PC-9 (cell line): ENCODE data around the gene GFY. TPM values are rescaled to one million over a fixed set of nuclear protein-coding genes. Genes with fewer than 3 reads are reported as not detected.

Experiments used
- BruUV-seq: library from RNA; stranded (reverse); fragments of 400-500 nt; replicated peaks from 2 replicates; lab custom pipeline; 2021; lab: Mats Ljungman, UMichigan
- CTCF ChIA-PET: fragments of 300-600 bp; sonication (Branson Sonifier 250); formaldehyde crosslinking; loops from one replicate; lab custom pipeline; 2022; ENCODE audit warnings: antibody characterized with exemption; lab: Charles Lee
- POLR2A ChIA-PET: fragments of 300-600 bp; sonication (Branson Sonifier 250); formaldehyde crosslinking; loops from one replicate; lab custom pipeline; 2022; ENCODE audit warnings: antibody characterized with exemption; ENCODE audit not compliant: unreplicated experiment; lab: Charles Lee
- DNase-seq, 2 experiments: peaks; one replicate each; pipeline versions ENCODE4 v3.0.0 to v3.0.0-alpha.2; 2015 to 2022; ENCODE audit warnings: mixed read lengths in 1 of 2
- H2AFZ ChIP-seq: fragments of 200-600 bp; sonication (generic); 2 replicates; pipeline ENCODE4 v1.8.1; 2017; ENCODE audit warnings: antibody characterized with exemption
- H3F3A ChIP-seq: fragments of 200-600 bp; sonication (generic); 2 replicates; pipeline ENCODE4 v1.8.1; 2017; ENCODE audit warnings: antibody characterized with exemption, mild to moderate bottlenecking, low read depth; ENCODE audit not compliant: insufficient read depth
- H3K27ac ChIP-seq: fragments of 200-600 bp; sonication (generic); 2 replicates; pipeline ENCODE4 v1.6.1; 2016; ENCODE audit warnings: mixed run types
- H3K27me3 ChIP-seq: fragments of 200-600 bp; sonication (generic); 2 replicates; pipeline ENCODE4 v1.6.1; 2016; ENCODE audit warnings: low read depth, mixed run types; ENCODE audit not compliant: insufficient read depth
- H3K36me3 ChIP-seq: fragments of 200-600 bp; sonication (generic); 2 replicates; pipeline ENCODE4 v1.6.1; 2016; ENCODE audit warnings: low read depth, mixed run types
- H3K4me1 ChIP-seq: fragments of 200-600 bp; sonication (generic); replicated peaks from 2 replicates; pipeline ENCODE4 v1.6.1; 2016; ENCODE audit warnings: mixed run types; ENCODE audit not compliant: insufficient read depth
- H3K4me2 ChIP-seq: fragments of 200-600 bp; sonication (generic); 2 replicates; pipeline ENCODE4 v1.6.1; 2017; ENCODE audit warnings: mixed run types
- H3K4me3 ChIP-seq: fragments of 200-600 bp; sonication (generic); 2 replicates; pipeline ENCODE4 v1.6.1; 2016; ENCODE audit warnings: mixed run types
- H3K79me2 ChIP-seq: fragments of 200-600 bp; sonication (generic); 2 replicates; pipeline ENCODE4 v1.6.1; 2017; ENCODE audit warnings: low read depth, mixed run types
- H3K9me2 ChIP-seq: fragments of 200-600 bp; sonication (generic); 2 replicates; pipeline ENCODE4 v1.8.1; 2017; ENCODE audit warnings: mild to moderate bottlenecking; ENCODE audit not compliant: insufficient read depth
- H3K9me3 ChIP-seq: fragments of 200-600 bp; sonication (generic); 2 replicates; pipeline ENCODE4 v1.8.1; 2016; ENCODE audit warnings: low read depth; ENCODE audit not compliant: insufficient read depth
- H4K20me1 ChIP-seq: fragments of 200-600 bp; sonication (generic); 2 replicates; pipeline ENCODE4 v1.8.1; 2017; ENCODE audit not compliant: insufficient read depth
- CTCF ChIP-seq: fragments of 200-600 bp; sonication (generic); conservative IDR thresholded peaks from 2 replicates; pipeline ENCODE4 v1.6.1; 2017; ENCODE audit warnings: mixed run types, antibody characterized with exemption, mild to moderate bottlenecking, moderate library complexity
- EZH2 ChIP-seq: fragments of 200-600 bp; sonication (generic); IDR thresholded peaks from 2 replicates; pipeline ENCODE4 v1.8.0; 2017; ENCODE audit warnings: antibody characterized with exemption, low read depth
- intact Hi-C: fragments of 100-400 bp; cut with micrococcal nuclease; formaldehyde crosslinking; loops from one replicate; pipeline ENCODE4 v1.10.0; 2022; ENCODE audit not compliant: unreplicated experiment
- total RNA-seq: library from RNA; stranded (reverse); gene quantifications from 2 replicates; pipeline ENCODE4 v1.2.3, GENCODE V29; 2021

GFY gene
- total RNA-seq, 1 experiment from 2014 or later = not detected

- intact Hi-C loops = no loop called here
- Histone ChIP-seq H3K36me3 (no peaks in the 10 kb centered on the region), H3K27ac (no peak overlapping the region), H3K9me2 (no peaks in the 10 kb centered on the region), H4K20me1 (no peaks in the 10 kb centered on the region), H2AFZ (no peak overlapping the region), H3K4me1 (0 out of 2 replicates have a peak, but pooled peaks cover 3% of the 10 kb centered on the region), H3K4me3 (no peak overlapping the region), H3F3A (peaks cover 36% of the 10 kb centered on the region), H3K79me2 (no peaks in the 10 kb centered on the region), H3K9me3 (no peaks in the 10 kb centered on the region), H3K4me2 (no peak overlapping the region), H3K27me3 (0 out of 2 replicates have a peak, but pooled peaks cover 4% of the 10 kb centered on the region)
- TF ChIP-seq EZH2 (no peak), CTCF (peak; percentile 51; the same call in 1 of the 2 replicates)
- POLR2A ChIA-PET = no interaction called here
- DNase-seq = no peak
- CTCF ChIA-PET = interaction anchor here (0.6 kb wide), 2 partner anchors 87 to 456 kb away, joined by 3 to 5 read pairs; no protein-coding TSS in a partner anchor
- no TSS peak for BruUV-seq
Measured at GRCh38 chr19:49475995-49476880, 51.0 kb downstream of the GFY start.

Other genes starting within 250 kb of the GFY start
- 0.48 and 0.61 TPM in 2 replicates for gene SLC6A16, start 100.2 kb upstream of the GFY start, total RNA-seq
- not detected in 2 replicates for gene CD37, start 90.0 kb upstream of the GFY start, total RNA-seq
- gene TEAD2, start 63.0 kb upstream of the GFY start, total RNA-seq = 55.5 and 55.6 TPM in 2 replicates
- gene DKKL1, start 61.5 kb upstream of the GFY start, total RNA-seq = 0.85 TPM in 1 of 2 replicates, not detected in the other
- gene KASH5, start 37.1 kb upstream of the GFY start, total RNA-seq = 0.39 TPM in 1 of 2 replicates, not detected in the other
- not detected in 2 replicates for gene PTH2, start 1.9 kb upstream of the GFY start, total RNA-seq
- 0.68 and 0.70 TPM in 2 replicates for gene SLC17A7, start 16.1 kb downstream of the GFY start, total RNA-seq
- 156 and 184 TPM in 2 replicates for gene PIH1D1, start 26.4 kb downstream of the GFY start, total RNA-seq
- gene ALDH16A1, start 27.8 kb downstream of the GFY start, total RNA-seq = 40.9 and 66.8 TPM in 2 replicates
- gene FLT3LG, start 48.8 kb downstream of the GFY start, total RNA-seq = 5.1 and 5.3 TPM in 2 replicates
- gene RPL13A, start 62.2 kb downstream of the GFY start, total RNA-seq = 2,360 and 3,865 TPM in 2 replicates
- 1,702 and 2,282 TPM in 2 replicates for gene RPS11, start 71.0 kb downstream of the GFY start, total RNA-seq
- gene FCGRT, start 87.3 kb downstream of the GFY start, total RNA-seq = 4.8 and 6.7 TPM in 2 replicates
- gene RCN3, start 102.6 kb downstream of the GFY start, total RNA-seq = 0.75 and 0.96 TPM in 2 replicates
- 63.6 and 71.3 TPM in 2 replicates for gene NOSIP, start 155.2 kb downstream of the GFY start, total RNA-seq
- 16.2 TPM in 2 replicates for gene PRRG2, start 155.9 kb downstream of the GFY start, total RNA-seq
- gene PRR12, start 165.8 kb downstream of the GFY start, total RNA-seq = 40.4 and 41.3 TPM in 2 replicates
- 36.6 and 40.6 TPM in 2 replicates for gene RRAS, start 214.8 kb downstream of the GFY start, total RNA-seq
- gene SCAF1, start 216.8 kb downstream of the GFY start, total RNA-seq = 86.9 and 91.3 TPM in 2 replicates
- 181 and 220 TPM in 2 replicates for gene IRF3, start 240.5 kb downstream of the GFY start, total RNA-seq
- gene BCL2L12, start 240.5 kb downstream of the GFY start, total RNA-seq = 80.3 and 84.8 TPM in 2 replicates